Thoracic aorta (tissue), 2 donors: Measurements from ENCODE around the gene HOXB9. TPM values are rescaled to one million over a fixed set of nuclear protein-coding genes. Genes with fewer than 3 reads are reported as not detected.
A peak's percentile ranks its signal among the peaks of the same experiment; 100 is the strongest.

ENCODE experiments used
- ATAC-seq: fragments of 150-250 bp; one replicate; pipeline ENCODE4 v1.8.0; 2017; ENCODE audit warnings: low read depth; ENCODE audit not compliant: insufficient number of reproducible peaks, low FRiP score
- DNase-seq: peaks from one replicate; pipeline ENCODE4 v3.0.0-alpha.2; 2020; ENCODE audit warnings: low spot score
- H3K27ac ChIP-seq, 2 donors: fragments of 200-600 bp; sonication (generic); 1 replicate in 1 of 2; 2 replicates in 1 of 2; pipeline ENCODE4 v1.5.1; 2016; ENCODE audit warnings: mild to moderate bottlenecking in 2 of 2, moderate library complexity in 2 of 2
- H3K27me3 ChIP-seq: fragments of 200-600 bp; sonication (generic); replicated peaks from 2 replicates; pipeline ENCODE4 v1.6.0; 2016; ENCODE audit warnings: mild to moderate bottlenecking; ENCODE audit not compliant: insufficient read depth
- H3K36me3 ChIP-seq: fragments of 200-600 bp; sonication (generic); one replicate; pipeline ENCODE4 v1.5.1; 2016
- H3K4me1 ChIP-seq, 2 donors: fragments of 200-600 bp; sonication (generic); 1 replicate in 1 of 2; 2 replicates in 1 of 2; pipeline versions ENCODE4 v1.5.1 to v1.6.0; 2016; ENCODE audit warnings: low read depth in 2 of 2, mild to moderate bottlenecking in 1 of 2; ENCODE audit not compliant: control insufficient read depth in 1 of 2
- H3K4me3 ChIP-seq: fragments of 200-600 bp; sonication (generic); 2 replicates; pipeline ENCODE4 v1.5.1; 2016; ENCODE audit warnings: mild to moderate bottlenecking
- H3K9me3 ChIP-seq: fragments of 200-600 bp; sonication (generic); 2 replicates; pipeline ENCODE4 v1.5.1; 2016
- CTCF ChIP-seq: fragments of 200-600 bp; sonication (generic); IDR thresholded peaks from one replicate; pipeline ENCODE4 v1.5.1; 2019; ENCODE audit warnings: antibody characterized with exemption
- total RNA-seq, 2 donors: library from RNA; depleted of rRNA; stranded (reverse); fragments of >200 nt; gene quantifications; one replicate each; pipeline versions ENCODE4 v1.1.0 to v1.2.3, GENCODE V29; 2016

The HOXB9 gene
- total RNA-seq, 2 donors from 2014 or later: not detected

- H3K4me1 ChIP-seq: peaks cover 5 to 29% of the 10 kb centered on the region in 2 donors
- H3K9me3 ChIP-seq: no peaks in the 10 kb centered on the region
- no peak for TF ChIP-seq CTCF
- H3K27ac ChIP-seq: no peak overlapping the region
- ATAC-seq: no peak
- DNase-seq: no peak
- peak overlapping the region; percentile 84 for H3K4me3 ChIP-seq
- no peaks in the 10 kb centered on the region for H3K27me3 ChIP-seq
- peaks cover 8% of the 10 kb centered on the region for H3K36me3 ChIP-seq
These were observed 30.0 kb downstream of the HOXB9 start for GRCh38 chr17:48596000-48596734.

- Histone ChIP-seq H3K36me3 (peaks cover 8% of the 10 kb centered on the region), H3K4me1 (peaks cover 5 to 29% of the 10 kb centered on the region in 2 donors), H3K27ac (no peak overlapping the region), H3K9me3 (no peaks in the 10 kb centered on the region), H3K4me3 (no peak overlapping the region), H3K27me3 (no peaks in the 10 kb centered on the region)
- no peak for TF ChIP-seq CTCF
- ATAC-seq (no peak), DNase-seq (no peak)
These were observed 30.7 kb downstream of the HOXB9 start for GRCh38 chr17:48595278-48595999.

- TF ChIP-seq CTCF: no peak
- H3K9me3 ChIP-seq: no peaks in the 10 kb centered on the region
These were observed 31.4 kb downstream of the HOXB9 start for GRCh38 chr17:48594538-48595277.

GRCh38 chr17:48593840-48594537 lies 32.2 kb downstream of the HOXB9 start:
- peaks cover 5 to 29% of the 10 kb centered on the region in 2 donors for H3K4me1 ChIP-seq
- peak overlapping the region; percentile 72 for H3K4me3 ChIP-seq
- peak overlapping the region in 1 of 2 donors; percentile 8 for H3K27ac ChIP-seq
- peak; percentile 37 for ATAC-seq
- H3K9me3 ChIP-seq: no peaks in the 10 kb centered on the region
- TF ChIP-seq CTCF: peak; percentile 96
- no peak for DNase-seq
- peaks cover 8% of the 10 kb centered on the region for H3K36me3 ChIP-seq
- H3K27me3 ChIP-seq: no peaks in the 10 kb centered on the region

More at GRCh38 chr17:48594538-48595277, 31.4 kb downstream of the HOXB9 start:
- H3K4me1 ChIP-seq: peaks cover 5 to 29% of the 10 kb centered on the region in 2 donors
- DNase-seq (no peak), ATAC-seq (no peak)
- no peak overlapping the region for H3K4me3 ChIP-seq
- peaks cover 8% of the 10 kb centered on the region for H3K36me3 ChIP-seq
- H3K27me3 ChIP-seq: no peaks in the 10 kb centered on the region
- H3K27ac ChIP-seq: peak overlapping the region in 1 of 2 donors; percentile 8
